ENCODE results near the gene PRAC1. TPM values are rescaled to one million over a fixed set of nuclear protein-coding genes. Genes with fewer than 3 reads are reported as not detected.

The PRAC1 gene
- total RNA-seq, 6 experiments from 2014 or later: not detected

GRCh38 chr17:48749621-48750553 lies 27.6 kb upstream of the PRAC1 start:
- peaks cover 85% of the 10 kb centered on the region for H3K27me3 Mint-ChIP-seq (ENCODE audit: insufficient read depth)
- H3K9me3 Mint-ChIP-seq: no peaks in the 10 kb centered on the region; the same call in 1 of the 2 replicates
- no peak for DNase-seq
- H3K36me3 Mint-ChIP-seq (ENCODE audit: low read depth): no peaks in the 10 kb centered on the region
- no peak overlapping the region for H3K4me3 Mint-ChIP-seq
- peaks cover 18% of the 10 kb centered on the region for H3K4me1 Mint-ChIP-seq (ENCODE audit: low read depth)
- TF ChIP-seq CTCF (IDR thresholded peaks at IDR 0.05): no peak
- H3K27ac Mint-ChIP-seq: no peak overlapping the region

GRCh38 chr17:48748718-48749566 lies 26.6 kb upstream of the PRAC1 start:
- Mint-ChIP-seq H3K27ac (no peak overlapping the region), H3K36me3 (ENCODE audit: low read depth) (no peaks in the 10 kb centered on the region), H3K9me3 (no peaks in the 10 kb centered on the region; the same call in 1 of the 2 replicates), H3K4me3 (no peak overlapping the region), H3K4me1 (ENCODE audit: low read depth) (peaks cover 12% of the 10 kb centered on the region), H3K27me3 (ENCODE audit: insufficient read depth) (peaks cover 85% of the 10 kb centered on the region)
- DNase-seq: no peak
- TF ChIP-seq CTCF (IDR thresholded peaks at IDR 0.05): no peak

GRCh38 chr17:48747445-48748363 lies 25.4 kb upstream of the PRAC1 start:
- no peak for DNase-seq
- H3K4me1 Mint-ChIP-seq (ENCODE audit: low read depth): no peaks in the 10 kb centered on the region; the same call in 1 of the 2 replicates
- H3K4me3 Mint-ChIP-seq: no peak overlapping the region
- no peaks in the 10 kb centered on the region for H3K36me3 Mint-ChIP-seq (ENCODE audit: low read depth)
- no peak overlapping the region for H3K27ac Mint-ChIP-seq
- peaks cover 85% of the 10 kb centered on the region for H3K27me3 Mint-ChIP-seq (ENCODE audit: insufficient read depth)
- H3K9me3 Mint-ChIP-seq: no peaks in the 10 kb centered on the region; the same call in 1 of the 2 replicates
- no peak for TF ChIP-seq CTCF (IDR thresholded peaks at IDR 0.05)

GRCh38 chr17:48746916-48747444 lies 24.7 kb upstream of the PRAC1 start:
- Mint-ChIP-seq H3K9me3 (no peaks in the 10 kb centered on the region; the same call in 1 of the 2 replicates), H3K27me3 (ENCODE audit: insufficient read depth) (peaks cover 86% of the 10 kb centered on the region), H3K4me3 (no peak overlapping the region), H3K4me1 (ENCODE audit: low read depth) (no peaks in the 10 kb centered on the region; the same call in 1 of the 2 replicates), H3K36me3 (ENCODE audit: low read depth) (no peaks in the 10 kb centered on the region), H3K27ac (no peak overlapping the region)
- TF ChIP-seq CTCF (IDR thresholded peaks at IDR 0.05): no peak
- no peak for DNase-seq
